Body of pancreas (tissue), 4 donors: ENCODE measurements around the gene TLR7.

Experiments
- POLR2A ChIP-seq, 3 donors: fragments of 450-650 bp; IDR thresholded peaks; one replicate each; pipeline ENCODE4 v1.6.1; 2016; ENCODE audit warnings: antibody characterized with exemption in 3 of 3, mild to moderate bottlenecking in 2 of 3
- TF ChIP-seq, protein P1 (sequence below), 7 experiments: fragments of 450-650 bp in 4 of 7; fragments of 200-600 bp in 3 of 7; sonication (generic) in 3 of 7; IDR thresholded peaks; one replicate each; pipeline ENCODE4 v1.5.1; 2016 to 2019; ENCODE audit warnings: antibody characterized with exemption in 7 of 7

DNA sequence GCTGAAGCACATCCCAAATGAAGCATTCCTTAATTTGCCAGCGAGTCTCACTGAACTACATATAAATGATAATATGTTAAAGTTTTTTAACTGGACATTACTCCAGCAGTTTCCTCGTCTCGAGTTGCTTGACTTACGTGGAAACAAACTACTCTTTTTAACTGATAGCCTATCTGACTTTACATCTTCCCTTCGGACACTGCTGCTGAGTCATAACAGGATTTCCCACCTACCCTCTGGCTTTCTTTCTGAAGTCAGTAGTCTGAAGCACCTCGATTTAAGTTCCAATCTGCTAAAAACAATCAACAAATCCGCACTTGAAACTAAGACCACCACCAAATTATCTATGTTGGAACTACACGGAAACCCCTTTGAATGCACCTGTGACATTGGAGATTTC, 54.1 kb downstream of the TLR7 start:
- TF ChIP-seq, protein P1, sequence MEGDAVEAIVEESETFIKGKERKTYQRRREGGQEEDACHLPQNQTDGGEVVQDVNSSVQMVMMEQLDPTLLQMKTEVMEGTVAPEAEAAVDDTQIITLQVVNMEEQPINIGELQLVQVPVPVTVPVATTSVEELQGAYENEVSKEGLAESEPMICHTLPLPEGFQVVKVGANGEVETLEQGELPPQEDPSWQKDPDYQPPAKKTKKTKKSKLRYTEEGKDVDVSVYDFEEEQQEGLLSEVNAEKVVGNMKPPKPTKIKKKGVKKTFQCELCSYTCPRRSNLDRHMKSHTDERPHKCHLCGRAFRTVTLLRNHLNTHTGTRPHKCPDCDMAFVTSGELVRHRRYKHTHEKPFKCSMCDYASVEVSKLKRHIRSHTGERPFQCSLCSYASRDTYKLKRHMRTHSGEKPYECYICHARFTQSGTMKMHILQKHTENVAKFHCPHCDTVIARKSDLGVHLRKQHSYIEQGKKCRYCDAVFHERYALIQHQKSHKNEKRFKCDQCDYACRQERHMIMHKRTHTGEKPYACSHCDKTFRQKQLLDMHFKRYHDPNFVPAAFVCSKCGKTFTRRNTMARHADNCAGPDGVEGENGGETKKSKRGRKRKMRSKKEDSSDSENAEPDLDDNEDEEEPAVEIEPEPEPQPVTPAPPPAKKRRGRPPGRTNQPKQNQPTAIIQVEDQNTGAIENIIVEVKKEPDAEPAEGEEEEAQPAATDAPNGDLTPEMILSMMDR (IDR thresholded peaks at IDR 0.05): no peak
- TF ChIP-seq POLR2A (IDR thresholded peaks at IDR 0.05): no peak
